ENCODE data around the gene RAB11FIP3. TPM values are rescaled to one million over a fixed set of nuclear protein-coding genes. Genes with fewer than 3 reads are reported as not detected.
"Not testable (repeated sequence)": the region's sequence is repeated elsewhere in the genome, so short reads cannot be mapped to it uniquely, and the experiment has no call there.

Gene RAB11FIP3
- total RNA-seq, 2 donors from 2014 or later = 33.2 to 93.2 TPM

DNA sequence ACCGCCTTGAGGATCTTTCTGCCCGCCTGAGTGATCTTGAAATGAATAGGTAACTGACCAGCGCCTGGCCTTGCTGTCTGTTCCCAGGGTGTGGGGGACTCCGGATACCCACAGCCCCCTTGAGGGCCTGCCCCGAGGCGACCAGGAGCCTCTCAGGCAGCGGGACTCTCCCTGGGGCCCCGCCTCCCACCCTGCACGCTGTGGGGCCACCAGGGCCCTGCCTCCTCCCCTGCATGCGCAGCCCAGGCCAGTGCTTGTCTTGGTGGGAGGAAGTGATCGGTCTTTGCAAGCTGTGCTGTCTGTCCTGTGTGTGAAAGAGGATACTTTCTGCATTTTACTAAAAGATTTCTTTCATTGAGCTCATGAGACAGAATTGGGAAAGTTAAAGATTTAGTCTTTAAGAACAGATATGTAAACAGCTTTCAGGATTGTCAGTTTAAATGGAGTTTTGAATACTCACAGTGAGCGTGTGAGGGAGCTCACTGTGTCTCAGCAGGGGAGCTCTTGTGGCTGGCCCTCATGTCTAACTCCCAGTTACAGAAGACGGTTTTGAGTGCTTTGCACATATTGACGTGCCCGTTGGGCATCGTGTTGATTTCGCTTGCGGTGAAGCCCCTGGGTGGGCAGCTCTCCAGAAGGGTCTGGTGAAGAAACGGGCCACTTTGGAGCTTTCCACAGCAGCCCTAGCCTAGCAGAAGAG is 65.9 kb downstream of the RAB11FIP3 start:
- WGBS = 91% methylated on average over 19 of the region's 19 CpGs
- TF ChIP-seq POLR2AphosphoS5 (IDR thresholded peaks at IDR 0.05) (no peak), POLR2A (IDR thresholded peaks at IDR 0.05) (no peak)
- TF ChIP-seq, protein P1, sequence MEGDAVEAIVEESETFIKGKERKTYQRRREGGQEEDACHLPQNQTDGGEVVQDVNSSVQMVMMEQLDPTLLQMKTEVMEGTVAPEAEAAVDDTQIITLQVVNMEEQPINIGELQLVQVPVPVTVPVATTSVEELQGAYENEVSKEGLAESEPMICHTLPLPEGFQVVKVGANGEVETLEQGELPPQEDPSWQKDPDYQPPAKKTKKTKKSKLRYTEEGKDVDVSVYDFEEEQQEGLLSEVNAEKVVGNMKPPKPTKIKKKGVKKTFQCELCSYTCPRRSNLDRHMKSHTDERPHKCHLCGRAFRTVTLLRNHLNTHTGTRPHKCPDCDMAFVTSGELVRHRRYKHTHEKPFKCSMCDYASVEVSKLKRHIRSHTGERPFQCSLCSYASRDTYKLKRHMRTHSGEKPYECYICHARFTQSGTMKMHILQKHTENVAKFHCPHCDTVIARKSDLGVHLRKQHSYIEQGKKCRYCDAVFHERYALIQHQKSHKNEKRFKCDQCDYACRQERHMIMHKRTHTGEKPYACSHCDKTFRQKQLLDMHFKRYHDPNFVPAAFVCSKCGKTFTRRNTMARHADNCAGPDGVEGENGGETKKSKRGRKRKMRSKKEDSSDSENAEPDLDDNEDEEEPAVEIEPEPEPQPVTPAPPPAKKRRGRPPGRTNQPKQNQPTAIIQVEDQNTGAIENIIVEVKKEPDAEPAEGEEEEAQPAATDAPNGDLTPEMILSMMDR (IDR thresholded peaks at IDR 0.05) = no peak
- Histone ChIP-seq H3K4me3 (no peak overlapping the region), H3K27me3 (replicated peaks; ENCODE audit: insufficient read depth) (no peaks in the 10 kb centered on the region), H3K36me3 (no peaks in the 10 kb centered on the region), H3K4me1 (replicated peaks) (no peaks in the 10 kb centered on the region), H3K27ac (no peak overlapping the region), H3K9me3 (no peaks in the 10 kb centered on the region)
- intact Hi-C loops (cut with DNase I) = no loop called here
- no peak for DNase-seq (ENCODE audit: low spot score)

DNA sequence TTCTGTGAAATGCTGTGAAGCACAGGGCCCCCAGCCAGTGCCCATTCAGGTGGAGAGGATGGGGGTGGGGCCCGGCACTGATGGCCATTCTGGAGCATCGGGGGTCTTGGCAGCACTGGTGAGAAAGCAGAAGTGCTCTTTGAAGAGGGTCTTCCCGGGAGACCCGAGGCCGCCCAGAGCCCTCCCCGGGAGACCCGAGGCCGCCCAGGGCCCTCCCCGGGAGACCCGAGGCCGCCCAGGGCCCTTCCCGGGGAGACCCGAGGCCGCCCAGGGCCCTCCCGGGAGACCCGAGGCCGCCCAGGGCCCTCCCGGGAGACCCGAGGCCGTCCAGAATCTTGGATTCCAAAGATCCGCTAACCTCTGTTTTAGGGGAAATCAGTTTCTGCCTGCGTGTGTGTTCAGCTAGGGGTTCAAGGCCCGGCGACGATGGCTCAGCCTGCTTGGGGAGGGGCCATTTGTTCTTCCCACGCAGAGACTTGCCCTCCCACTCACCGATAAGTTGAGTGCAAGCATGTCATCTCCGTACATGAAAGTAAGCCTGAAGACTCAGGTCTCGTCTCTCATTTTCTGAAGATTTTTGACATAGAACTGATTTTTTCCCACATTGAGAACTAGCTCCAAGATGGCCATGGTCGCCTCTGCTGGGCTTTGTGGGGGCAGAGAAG is 66.9 kb downstream of the RAB11FIP3 start:
- H3K36me3 ChIP-seq = no peaks in the 10 kb centered on the region
- no peaks in the 10 kb centered on the region for H3K4me1 ChIP-seq (replicated peaks)
- no peak for DNase-seq (ENCODE audit: low spot score)
- H3K4me3 ChIP-seq = no peak overlapping the region
- TF ChIP-seq, protein P1 (IDR thresholded peaks at IDR 0.05) = no peak
- TF ChIP-seq POLR2A (IDR thresholded peaks at IDR 0.05) (no peak), POLR2AphosphoS5 (IDR thresholded peaks at IDR 0.05) (no peak)
- H3K9me3 ChIP-seq = no peaks in the 10 kb centered on the region
- H3K27ac ChIP-seq = no peak overlapping the region
- intact Hi-C loops (cut with DNase I) = no loop called here
- WGBS = 94% methylated on average over 28 of the region's 30 CpGs
- no peaks in the 10 kb centered on the region for H3K27me3 ChIP-seq (replicated peaks; ENCODE audit: insufficient read depth)

DNA sequence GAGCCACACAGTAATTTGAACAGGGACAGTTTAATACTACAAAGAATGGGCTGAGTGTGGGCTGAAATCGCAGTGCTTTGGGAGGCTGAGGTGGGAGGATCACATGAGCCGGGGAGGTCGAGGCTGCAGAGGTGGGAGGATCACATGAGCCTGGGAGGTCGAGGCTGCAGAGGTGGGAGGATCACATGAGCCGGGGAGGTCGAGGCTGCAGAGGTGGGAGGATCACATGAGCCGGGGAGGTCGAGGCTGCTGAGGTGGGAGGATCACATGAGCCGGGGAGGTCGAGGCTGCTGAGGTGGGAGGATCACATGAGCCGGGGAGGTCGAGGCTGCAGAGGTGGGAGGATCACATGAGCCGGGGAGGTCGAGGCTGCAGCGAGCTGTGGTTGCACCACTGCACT is 69.2 kb downstream of the RAB11FIP3 start:
- DNase-seq (ENCODE audit: low spot score); H3K36me3 ChIP-seq; H3K9me3 ChIP-seq; H3K4me1 ChIP-seq (replicated peaks); H3K4me3 ChIP-seq; H3K27ac ChIP-seq; H3K27me3 ChIP-seq (replicated peaks; ENCODE audit: insufficient read depth); intact Hi-C loops (cut with DNase I): not testable (repeated sequence)
- WGBS = 86% methylated on average over 15 of the region's 15 CpGs

DNA sequence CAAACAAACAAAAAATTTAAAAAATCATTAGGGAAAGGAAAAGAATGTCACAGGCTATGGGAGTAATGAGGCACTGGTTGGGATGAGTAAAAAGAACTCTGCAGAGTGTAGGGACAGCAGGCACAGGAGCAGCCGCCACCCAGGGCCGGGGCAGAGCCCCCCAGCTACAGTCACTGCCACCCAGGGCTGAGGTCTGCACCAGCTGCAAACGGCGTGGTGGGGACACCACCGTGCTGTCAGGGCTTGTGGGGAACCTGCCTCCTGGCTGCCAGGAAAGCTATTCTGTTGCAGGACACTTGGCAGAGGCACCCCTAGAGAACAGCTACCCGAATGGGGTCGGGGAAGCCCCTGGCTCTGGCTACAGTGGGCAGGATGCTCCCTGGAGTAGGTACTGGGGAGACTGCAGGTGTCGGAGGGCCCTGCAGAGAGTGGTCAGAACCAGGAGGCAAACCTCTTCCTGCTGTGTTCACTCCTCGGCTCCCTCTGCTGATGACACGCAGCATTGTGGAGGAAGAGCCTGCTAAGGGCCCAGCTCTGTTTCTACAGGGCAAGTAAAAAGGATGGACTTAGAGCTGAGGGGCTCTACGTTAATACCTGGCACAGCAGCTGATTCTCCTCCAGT is 69.8 kb downstream of the RAB11FIP3 start:
- Histone ChIP-seq H3K9me3 (no peaks in the 10 kb centered on the region), H3K27me3 (replicated peaks; ENCODE audit: insufficient read depth) (no peaks in the 10 kb centered on the region), H3K27ac (no peak overlapping the region), H3K4me3 (no peak overlapping the region), H3K4me1 (replicated peaks) (no peaks in the 10 kb centered on the region), H3K36me3 (no peaks in the 10 kb centered on the region)
- intact Hi-C loops (cut with DNase I) = no loop called here
- no peak for DNase-seq (ENCODE audit: low spot score)
- 75% methylated on average over 11 of the region's 11 CpGs for WGBS
- TF ChIP-seq POLR2A (IDR thresholded peaks at IDR 0.05) = no peak
- TF ChIP-seq, protein P1 (IDR thresholded peaks at IDR 0.05) = peak in 3 of 4 experiments; percentile 17 to 38 (median 36)

DNA sequence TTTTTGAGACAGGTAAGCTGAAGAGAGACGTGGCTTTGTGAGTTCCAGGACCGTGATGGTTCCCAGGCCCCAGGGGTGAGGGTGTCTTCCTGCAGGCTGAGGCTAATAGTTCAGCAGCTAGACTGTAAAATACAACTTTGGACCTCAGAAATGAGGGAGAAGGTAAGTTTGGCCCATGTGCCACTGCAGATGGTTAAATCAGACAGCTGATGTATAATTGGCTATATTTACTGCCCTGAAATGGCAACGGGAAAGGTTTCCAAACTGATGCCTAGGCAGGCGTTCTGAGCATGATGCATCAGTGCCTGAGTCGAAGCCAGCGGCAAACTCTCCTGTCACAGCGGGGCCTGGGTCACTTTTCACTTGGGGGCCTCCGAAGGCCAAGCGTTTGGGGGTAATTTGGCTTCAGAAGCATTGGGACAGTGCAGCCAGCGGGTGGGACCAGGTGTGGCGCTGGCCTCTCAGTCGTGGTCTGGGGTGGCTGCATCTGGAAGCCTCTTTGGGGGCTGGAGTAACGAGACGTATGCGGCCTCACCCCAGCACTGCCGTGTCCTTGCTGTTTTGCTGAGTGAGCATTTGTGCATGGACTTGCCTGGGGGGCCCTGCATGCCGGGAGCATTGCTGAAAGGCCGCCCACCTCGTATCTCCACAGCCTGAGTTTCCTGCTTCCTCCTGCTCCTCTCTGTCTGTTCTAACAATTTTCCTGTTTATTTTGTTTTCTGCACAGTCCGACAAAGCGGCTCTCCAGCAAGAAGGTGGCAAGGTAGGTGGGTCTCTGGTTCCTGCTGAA is 70.8 kb downstream of the RAB11FIP3 start:
- no peak for DNase-seq (ENCODE audit: low spot score)
- intact Hi-C loops (cut with DNase I) = no loop called here
- Histone ChIP-seq H3K27me3 (replicated peaks; ENCODE audit: insufficient read depth) (no peaks in the 10 kb centered on the region), H3K4me1 (replicated peaks) (no peaks in the 10 kb centered on the region), H3K36me3 (no peaks in the 10 kb centered on the region), H3K27ac (no peak overlapping the region), H3K4me3 (no peak overlapping the region), H3K9me3 (no peaks in the 10 kb centered on the region)
- WGBS = 82% methylated on average over 21 of the region's 21 CpGs
- no peak for TF ChIP-seq POLR2AphosphoS5 (IDR thresholded peaks at IDR 0.05)

All from prostate gland (tissue), 2 donors.